GM23338 (cell line): Measurements from ENCODE around the gene SETD1B. TPM values are rescaled to one million over a fixed set of nuclear protein-coding genes. Genes with fewer than 3 reads are reported as not detected.

Source experiments
- ATAC-seq: fragments of 200-7000 bp; cut with Tn5 transposase; 3 replicates; pipeline ENCODE4 v1.9.1; 2020
- DNase-seq: peaks from one replicate; pipeline ENCODE4 v3.0.0-alpha.2; 2015; ENCODE audit warnings: low spot score
- H2AFZ ChIP-seq: fragments of 200-600 bp; sonication (generic); 2 replicates; pipeline ENCODE4 v1.8.0; 2016; ENCODE audit warnings: antibody characterized with exemption, mild to moderate bottlenecking, moderate library complexity
- H3F3A ChIP-seq: fragments of 200-600 bp; sonication (generic); replicated peaks from 2 replicates; pipeline ENCODE4 v1.8.0; 2017; ENCODE audit warnings: antibody characterized with exemption, mixed run types, low read depth
- H3K27ac ChIP-seq: fragments of 200-600 bp; sonication (generic); 2 replicates; pipeline ENCODE4 v1.6.1; 2016; ENCODE audit warnings: low read depth
- H3K27me3 ChIP-seq: fragments of 200-600 bp; sonication (generic); 2 replicates; pipeline ENCODE4 v1.8.0; 2016; ENCODE audit warnings: mild to moderate bottlenecking, mixed run types, moderate library complexity; ENCODE audit not compliant: insufficient read depth
- H3K36me3 ChIP-seq: fragments of 200-600 bp; sonication (generic); 2 replicates; pipeline ENCODE4 v1.8.0; 2016; ENCODE audit warnings: mild to moderate bottlenecking; ENCODE audit not compliant: insufficient read depth
- H3K4me1 ChIP-seq: fragments of 200-600 bp; sonication (generic); 2 replicates; pipeline ENCODE4 v1.8.0; 2016; ENCODE audit warnings: mild to moderate bottlenecking, moderate library complexity; ENCODE audit not compliant: insufficient read depth
- H3K4me2 ChIP-seq: fragments of 200-600 bp; sonication (generic); 2 replicates; pipeline ENCODE4 v1.7.1; 2017; ENCODE audit warnings: mixed run types
- H3K4me3 ChIP-seq: fragments of 200-600 bp; sonication (generic); 2 replicates; pipeline ENCODE4 v1.6.1; 2016; ENCODE audit warnings: mixed run types
- H3K79me2 ChIP-seq: fragments of 200-600 bp; sonication (generic); replicated peaks from 2 replicates; pipeline ENCODE4 v1.8.0; 2017; ENCODE audit warnings: mild to moderate bottlenecking; ENCODE audit not compliant: insufficient read depth
- H3K9me2 ChIP-seq: fragments of 200-600 bp; sonication (generic); 2 replicates; pipeline ENCODE4 v1.8.0; 2017; ENCODE audit not compliant: insufficient read depth
- H4K20me1 ChIP-seq: fragments of 200-600 bp; sonication (generic); replicated peaks from 2 replicates; pipeline ENCODE4 v1.8.0; 2017; ENCODE audit warnings: mild to moderate bottlenecking; ENCODE audit not compliant: insufficient read depth
- H3K27ac Mint-ChIP-seq: 2 replicates; pipeline ENCODE4 v1.8.0; 2020; ENCODE audit warnings: inconsistent platforms, mild to moderate bottlenecking, moderate library complexity, mixed read lengths
- H3K27me3 Mint-ChIP-seq: 3 replicates; pipeline ENCODE4 v1.8.0; 2022; ENCODE audit warnings: low read depth, mild to moderate bottlenecking, moderate library complexity, mixed read lengths, inconsistent platforms; ENCODE audit not compliant: insufficient read depth, poor library complexity
- H3K36me3 Mint-ChIP-seq: 3 replicates; pipeline ENCODE4 v1.8.0; 2021; ENCODE audit warnings: low read depth, mild to moderate bottlenecking, inconsistent platforms, moderate library complexity, mixed read lengths
- H3K4me1 Mint-ChIP-seq: 3 replicates; pipeline ENCODE4 v1.8.0; 2020; ENCODE audit warnings: mild to moderate bottlenecking, inconsistent platforms, mixed read lengths
- H3K4me3 Mint-ChIP-seq: 3 replicates; pipeline ENCODE4 v1.8.0; 2021; ENCODE audit warnings: moderate library complexity, mild to moderate bottlenecking, inconsistent platforms, mixed read lengths
- H3K9me3 Mint-ChIP-seq: 3 replicates; pipeline ENCODE4 v1.8.0; 2020; ENCODE audit warnings: moderate library complexity, mild to moderate bottlenecking, inconsistent platforms, mixed read lengths
- CREB1 ChIP-seq: fragments of 250-450 bp; sonication (Bioruptor Pico); IDR thresholded peaks from 2 replicates; pipeline ENCODE4 v1.5.0; 2020; ENCODE audit warnings: low read depth, mild to moderate bottlenecking, moderate library complexity
- EZH2 ChIP-seq: fragments of 200-600 bp; sonication (generic); IDR thresholded peaks from one replicate; pipeline ENCODE4 v1.8.0; 2017; ENCODE audit warnings: antibody characterized with exemption, mild to moderate bottlenecking, low read depth; ENCODE audit not compliant: unreplicated experiment
- EZH2phosphoT487 ChIP-seq: fragments of 200-600 bp; sonication (generic); IDR thresholded peaks from one replicate; pipeline ENCODE4 v1.8.1; 2018; ENCODE audit warnings: antibody characterized with exemption; ENCODE audit not compliant: unreplicated experiment
- POLR2AphosphoS5 ChIP-seq: IDR thresholded peaks from 2 replicates; pipeline ENCODE4 v1.6.1; 2016; ENCODE audit warnings: antibody characterized with exemption, low read depth
- ZNF114 ChIP-seq: fragments of 250-450 bp; sonication (Bioruptor Pico); IDR thresholded peaks from 2 replicates; pipeline ENCODE4 v1.5.0; 2020; ENCODE audit warnings: mild to moderate bottlenecking, moderate library complexity
- ZNF331 ChIP-seq: fragments of 250-450 bp; sonication (Bioruptor Pico); IDR thresholded peaks from 2 replicates; pipeline ENCODE4 v1.5.0; 2020; ENCODE audit warnings: low read depth, mild to moderate bottlenecking, moderate library complexity
- polyA plus RNA-seq: library from polyadenylated mRNA; unstranded; fragments of >200 nt; fragmentation: Nextera tagmentation; extraction: Ambion mirVana; gene quantifications from 2 replicates; pipeline ENCODE4 v1.2.1, GENCODE V29; 2016
- total RNA-seq: library from RNA; depleted of rRNA; stranded (reverse); fragments of >200 nt; shearing (Covaris generic); gene quantifications from 2 replicates; pipeline ENCODE4 v1.2.3, GENCODE V29; 2014
- TF ChIP-seq, protein P1 (sequence below): fragments of 250-450 bp; sonication (Bioruptor Pico); IDR thresholded peaks from 2 replicates; pipeline ENCODE4 v1.5.0; 2020; ENCODE audit warnings: mild to moderate bottlenecking, moderate library complexity
- TF ChIP-seq, protein P2 (sequence below), 2 experiments: fragments of 200-600 bp in 1 of 2; sonication (generic) in 1 of 2; conservative IDR thresholded peaks; 2 replicates each; pipeline versions ENCODE4 v1.5.1 to v1.6.1; 2016 to 2017; ENCODE audit warnings: antibody characterized with exemption in 2 of 2, low read depth in 2 of 2, mild to moderate bottlenecking in 2 of 2, moderate library complexity in 1 of 2

SETD1B gene
- total and polyA plus RNA-seq, 2 experiments from 2014 or later = 3.1 to 8.7 TPM

DNA sequence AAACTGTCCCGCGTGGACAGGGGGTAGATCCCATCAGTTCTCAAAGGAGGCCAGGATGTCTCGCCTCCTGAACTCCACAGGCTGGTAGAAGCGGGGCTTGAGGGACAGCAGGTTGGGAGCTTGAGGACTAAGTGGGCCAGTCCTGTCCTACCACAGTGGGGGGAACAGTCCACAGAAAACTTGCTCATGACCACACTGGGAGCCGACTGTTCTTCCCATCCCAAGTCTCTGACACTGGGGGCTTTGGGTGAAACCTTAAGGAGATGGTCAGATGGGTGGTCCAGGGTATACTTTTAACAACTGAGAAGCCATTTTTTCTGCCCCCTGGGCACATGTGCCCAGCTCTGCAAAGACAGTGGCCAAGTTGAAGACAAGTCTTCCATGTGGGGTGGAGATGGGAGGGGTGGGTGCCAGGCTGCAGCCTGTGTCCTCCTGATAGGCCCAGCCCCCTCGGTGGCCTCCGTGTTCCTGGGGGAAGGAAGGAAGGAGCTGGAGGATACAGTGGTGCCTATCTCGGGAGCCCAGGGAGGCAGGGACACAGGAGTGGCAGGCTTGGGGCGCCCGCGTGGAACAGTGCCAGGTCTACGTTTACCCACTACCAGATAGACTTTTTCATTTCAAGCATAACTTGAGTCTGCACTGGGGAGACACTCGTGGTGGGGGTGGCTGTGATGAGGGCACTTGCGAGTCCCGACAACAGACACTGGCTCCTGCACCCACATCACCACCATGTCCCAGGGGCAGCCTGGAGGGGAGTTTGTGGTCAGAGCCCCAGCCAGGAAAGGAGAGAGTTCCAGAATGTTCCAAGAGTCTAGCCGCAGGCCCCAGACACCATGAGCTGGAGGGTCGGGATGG lies 25.0 kb upstream of the SETD1B start:
- no peak overlapping the region for H2AFZ ChIP-seq
- 0 out of 2 replicates have a peak, but pooled peaks cover 18% of the 10 kb centered on the region for H3F3A ChIP-seq
- no peak for DNase-seq
- Mint-ChIP-seq H3K27ac (no peak overlapping the region), H3K4me1 (peaks cover 30% of the 10 kb centered on the region), H3K27me3 (peaks cover 23% of the 10 kb centered on the region), H3K36me3 (peaks cover 18% of the 10 kb centered on the region), H3K9me3 (no peaks in the 10 kb centered on the region), H3K4me3 (no peak overlapping the region)
- no peaks in the 10 kb centered on the region for H3K79me2 ChIP-seq
- H4K20me1 ChIP-seq = peaks cover 23% of the 10 kb centered on the region
- H3K4me3 ChIP-seq = no peak overlapping the region
- TF ChIP-seq POLR2AphosphoS5 = peak; percentile 48
- TF ChIP-seq ZNF114 = no peak
- H3K4me1 ChIP-seq = peaks cover 31% of the 10 kb centered on the region
- 0 out of 2 replicates have a peak, but pooled peaks cover 5% of the 10 kb centered on the region for H3K36me3 ChIP-seq
- no peak for ATAC-seq
- H3K27ac ChIP-seq = peak overlapping the region; percentile 59; the same call in 1 of the 2 replicates
- H3K9me2 ChIP-seq = no peaks in the 10 kb centered on the region
- no peak overlapping the region for H3K4me2 ChIP-seq
- H3K27me3 ChIP-seq = no peaks in the 10 kb centered on the region

DNA sequence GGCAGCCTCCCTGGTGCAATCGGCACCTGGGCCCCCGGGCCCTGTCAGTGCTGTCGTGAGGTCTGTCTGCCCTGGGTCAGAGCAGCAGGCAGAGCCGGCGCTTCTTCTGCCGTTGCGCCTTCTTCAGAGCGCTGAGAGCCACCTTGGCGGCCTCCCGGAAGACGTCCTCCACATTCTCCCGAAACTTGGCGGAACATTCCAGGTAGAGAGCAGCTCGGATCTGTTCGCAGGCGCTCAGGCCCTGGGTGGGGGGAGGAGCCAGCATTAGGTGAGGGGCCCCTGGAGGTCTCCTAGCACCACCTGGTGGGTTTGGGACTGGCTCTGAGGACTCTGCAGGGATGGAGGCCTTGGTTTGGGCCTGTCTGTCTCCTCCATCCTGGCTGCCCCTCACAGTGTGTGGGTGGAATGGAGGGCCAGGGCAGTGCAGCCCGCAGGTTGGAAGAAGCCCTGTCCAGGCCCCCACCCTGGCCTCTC lies 24.4 kb upstream of the SETD1B start:
- Mint-ChIP-seq H3K36me3 (peaks cover 18% of the 10 kb centered on the region), H3K27me3 (peaks cover 23% of the 10 kb centered on the region), H3K27ac (no peak overlapping the region), H3K9me3 (no peaks in the 10 kb centered on the region), H3K4me1 (peaks cover 25% of the 10 kb centered on the region), H3K4me3 (no peak overlapping the region)
- H3K27ac ChIP-seq = peak overlapping the region; percentile 59; the same call in 1 of the 2 replicates
- H3K9me2 ChIP-seq = no peaks in the 10 kb centered on the region
- 0 out of 2 replicates have a peak, but pooled peaks cover 18% of the 10 kb centered on the region for H3F3A ChIP-seq
- H3K4me1 ChIP-seq = peaks cover 26% of the 10 kb centered on the region
- DNase-seq = peak; percentile 52
- H3K36me3 ChIP-seq = 0 out of 2 replicates have a peak, but pooled peaks cover 5% of the 10 kb centered on the region
- peaks cover 29% of the 10 kb centered on the region for H4K20me1 ChIP-seq
- H3K27me3 ChIP-seq = no peaks in the 10 kb centered on the region
- no peak for ATAC-seq
- H3K79me2 ChIP-seq = no peaks in the 10 kb centered on the region
- no peak overlapping the region for H3K4me2 ChIP-seq
- H3K4me3 ChIP-seq = no peak overlapping the region
- no peak overlapping the region for H2AFZ ChIP-seq
- TF ChIP-seq, protein P1, sequence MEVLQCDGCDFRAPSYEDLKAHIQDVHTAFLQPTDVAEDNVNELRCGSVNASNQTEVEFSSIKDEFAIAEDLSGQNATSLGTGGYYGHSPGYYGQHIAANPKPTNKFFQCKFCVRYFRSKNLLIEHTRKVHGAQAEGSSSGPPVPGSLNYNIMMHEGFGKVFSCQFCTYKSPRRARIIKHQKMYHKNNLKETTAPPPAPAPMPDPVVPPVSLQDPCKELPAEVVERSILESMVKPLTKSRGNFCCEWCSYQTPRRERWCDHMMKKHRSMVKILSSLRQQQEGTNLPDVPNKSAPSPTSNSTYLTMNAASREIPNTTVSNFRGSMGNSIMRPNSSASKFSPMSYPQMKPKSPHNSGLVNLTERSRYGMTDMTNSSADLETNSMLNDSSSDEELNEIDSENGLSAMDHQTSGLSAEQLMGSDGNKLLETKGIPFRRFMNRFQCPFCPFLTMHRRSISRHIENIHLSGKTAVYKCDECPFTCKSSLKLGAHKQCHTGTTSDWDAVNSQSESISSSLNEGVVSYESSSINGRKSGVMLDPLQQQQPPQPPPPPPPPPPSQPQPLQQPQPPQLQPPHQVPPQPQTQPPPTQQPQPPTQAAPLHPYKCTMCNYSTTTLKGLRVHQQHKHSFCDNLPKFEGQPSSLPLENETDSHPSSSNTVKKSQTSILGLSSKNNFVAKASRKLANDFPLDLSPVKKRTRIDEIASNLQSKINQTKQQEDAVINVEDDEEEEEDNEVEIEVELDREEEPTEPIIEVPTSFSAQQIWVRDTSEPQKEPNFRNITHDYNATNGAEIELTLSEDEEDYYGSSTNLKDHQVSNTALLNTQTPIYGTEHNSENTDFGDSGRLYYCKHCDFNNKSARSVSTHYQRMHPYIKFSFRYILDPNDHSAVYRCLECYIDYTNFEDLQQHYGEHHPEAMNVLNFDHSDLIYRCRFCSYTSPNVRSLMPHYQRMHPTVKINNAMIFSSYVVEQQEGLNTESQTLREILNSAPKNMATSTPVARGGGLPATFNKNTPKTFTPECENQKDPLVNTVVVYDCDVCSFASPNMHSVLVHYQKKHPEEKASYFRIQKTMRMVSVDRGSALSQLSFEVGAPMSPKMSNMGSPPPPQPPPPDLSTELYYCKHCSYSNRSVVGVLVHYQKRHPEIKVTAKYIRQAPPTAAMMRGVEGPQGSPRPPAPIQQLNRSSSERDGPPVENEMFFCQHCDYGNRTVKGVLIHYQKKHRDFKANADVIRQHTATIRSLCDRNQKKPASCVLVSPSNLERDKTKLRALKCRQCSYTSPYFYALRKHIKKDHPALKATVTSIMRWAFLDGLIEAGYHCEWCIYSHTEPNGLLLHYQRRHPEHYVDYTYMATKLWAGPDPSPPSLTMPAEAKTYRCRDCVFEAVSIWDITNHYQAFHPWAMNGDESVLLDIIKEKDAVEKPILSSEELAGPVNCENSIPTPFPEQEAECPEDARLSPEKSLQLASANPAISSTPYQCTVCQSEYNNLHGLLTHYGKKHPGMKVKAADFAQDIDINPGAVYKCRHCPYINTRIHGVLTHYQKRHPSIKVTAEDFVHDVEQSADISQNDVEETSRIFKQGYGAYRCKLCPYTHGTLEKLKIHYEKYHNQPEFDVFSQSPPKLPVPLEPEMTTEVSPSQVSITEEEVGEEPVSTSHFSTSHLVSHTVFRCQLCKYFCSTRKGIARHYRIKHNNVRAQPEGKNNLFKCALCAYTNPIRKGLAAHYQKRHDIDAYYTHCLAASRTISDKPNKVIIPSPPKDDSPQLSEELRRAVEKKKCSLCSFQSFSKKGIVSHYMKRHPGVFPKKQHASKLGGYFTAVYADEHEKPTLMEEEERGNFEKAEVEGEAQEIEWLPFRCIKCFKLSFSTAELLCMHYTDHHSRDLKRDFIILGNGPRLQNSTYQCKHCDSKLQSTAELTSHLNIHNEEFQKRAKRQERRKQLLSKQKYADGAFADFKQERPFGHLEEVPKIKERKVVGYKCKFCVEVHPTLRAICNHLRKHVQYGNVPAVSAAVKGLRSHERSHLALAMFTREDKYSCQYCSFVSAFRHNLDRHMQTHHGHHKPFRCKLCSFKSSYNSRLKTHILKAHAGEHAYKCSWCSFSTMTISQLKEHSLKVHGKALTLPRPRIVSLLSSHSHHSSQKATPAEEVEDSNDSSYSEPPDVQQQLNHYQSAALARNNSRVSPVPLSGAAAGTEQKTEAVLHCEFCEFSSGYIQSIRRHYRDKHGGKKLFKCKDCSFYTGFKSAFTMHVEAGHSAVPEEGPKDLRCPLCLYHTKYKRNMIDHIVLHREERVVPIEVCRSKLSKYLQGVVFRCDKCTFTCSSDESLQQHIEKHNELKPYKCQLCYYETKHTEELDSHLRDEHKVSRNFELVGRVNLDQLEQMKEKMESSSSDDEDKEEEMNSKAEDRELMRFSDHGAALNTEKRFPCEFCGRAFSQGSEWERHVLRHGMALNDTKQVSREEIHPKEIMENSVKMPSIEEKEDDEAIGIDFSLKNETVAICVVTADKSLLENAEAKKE (CRISPR knock-in tag) = no peak
- TF ChIP-seq, protein P2, sequence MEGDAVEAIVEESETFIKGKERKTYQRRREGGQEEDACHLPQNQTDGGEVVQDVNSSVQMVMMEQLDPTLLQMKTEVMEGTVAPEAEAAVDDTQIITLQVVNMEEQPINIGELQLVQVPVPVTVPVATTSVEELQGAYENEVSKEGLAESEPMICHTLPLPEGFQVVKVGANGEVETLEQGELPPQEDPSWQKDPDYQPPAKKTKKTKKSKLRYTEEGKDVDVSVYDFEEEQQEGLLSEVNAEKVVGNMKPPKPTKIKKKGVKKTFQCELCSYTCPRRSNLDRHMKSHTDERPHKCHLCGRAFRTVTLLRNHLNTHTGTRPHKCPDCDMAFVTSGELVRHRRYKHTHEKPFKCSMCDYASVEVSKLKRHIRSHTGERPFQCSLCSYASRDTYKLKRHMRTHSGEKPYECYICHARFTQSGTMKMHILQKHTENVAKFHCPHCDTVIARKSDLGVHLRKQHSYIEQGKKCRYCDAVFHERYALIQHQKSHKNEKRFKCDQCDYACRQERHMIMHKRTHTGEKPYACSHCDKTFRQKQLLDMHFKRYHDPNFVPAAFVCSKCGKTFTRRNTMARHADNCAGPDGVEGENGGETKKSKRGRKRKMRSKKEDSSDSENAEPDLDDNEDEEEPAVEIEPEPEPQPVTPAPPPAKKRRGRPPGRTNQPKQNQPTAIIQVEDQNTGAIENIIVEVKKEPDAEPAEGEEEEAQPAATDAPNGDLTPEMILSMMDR (conservative IDR thresholded peaks at IDR 0.05; ENCODE audit: low read depth in 2 of 2) = no peak
- TF ChIP-seq CREB1 = no peak
- TF ChIP-seq ZNF331 (CRISPR knock-in tag) = no peak
- no peak for TF ChIP-seq ZNF114
- TF ChIP-seq EZH2 = no peak
- TF ChIP-seq POLR2AphosphoS5 = no peak
- no peak for TF ChIP-seq EZH2phosphoT487
